NCI-H226 (cell line): ENCODE data around the gene CUEDC1.
A peak's percentile ranks its signal among the peaks of the same experiment; 100 is the strongest.

Source experiments
- DNase-seq: peaks from one replicate; pipeline ENCODE4 v3.0.0-alpha.2; 2015

The CUEDC1 gene

GRCh38 chr17:57955183-57955931, at the start of gene CUEDC1:
Gene CUEDC1, minus strand, starts transcription at chr17:57955412. Its CDS starts 69,848 bp downstream, at chr17:57885564.
- DNase-seq: peak; percentile 55

GRCh38 chr17:58004060-58004459, 48.8 kb upstream of the CUEDC1 start:
- DNase-seq: no peak

GRCh38 chr17:58002973-58003372, 47.8 kb upstream of the CUEDC1 start:
- no peak for DNase-seq

- DNase-seq: no peak
These were observed 47.1 kb upstream of the CUEDC1 start for GRCh38 chr17:58002154-58002948.

GRCh38 chr17:58001461-58002124, 46.4 kb upstream of the CUEDC1 start:
- DNase-seq: no peak

- DNase-seq: peak; percentile 31
These were observed 44.3 kb upstream of the CUEDC1 start for GRCh38 chr17:57999496-58000017.

GRCh38 chr17:57999010-57999495, 43.8 kb upstream of the CUEDC1 start:
- no peak for DNase-seq

GRCh38 chr17:57997085-57997809, 42.0 kb upstream of the CUEDC1 start:
- DNase-seq: no peak

- DNase-seq: peak; percentile 50
These were observed 40.1 kb upstream of the CUEDC1 start for GRCh38 chr17:57995076-57995956.

GRCh38 chr17:57994436-57994835, 39.2 kb upstream of the CUEDC1 start:
- no peak for DNase-seq

- DNase-seq: no peak
These were observed 38.5 kb upstream of the CUEDC1 start for GRCh38 chr17:57993471-57994365.

GRCh38 chr17:57991537-57991936, 36.3 kb upstream of the CUEDC1 start:
- no peak for DNase-seq

GRCh38 chr17:57990037-57990436, 34.8 kb upstream of the CUEDC1 start:
- DNase-seq: no peak

GRCh38 chr17:57988301-57989250, 33.4 kb upstream of the CUEDC1 start:
- DNase-seq: peak; percentile 51

GRCh38 chr17:57987581-57988300, 32.5 kb upstream of the CUEDC1 start, which contains the start of gene VEZF1:
Gene VEZF1, minus strand, starts transcription at chr17:57988254. Its CDS starts 143 bp downstream, at chr17:57988111.
- DNase-seq: peak; percentile 73

GRCh38 chr17:57986841-57987580, 31.8 kb upstream of the CUEDC1 start:
- DNase-seq: peak; percentile 66

GRCh38 chr17:57985675-57985974, 30.4 kb upstream of the CUEDC1 start:
- peak; percentile 72 for DNase-seq
